Neuronal stem cell (in vitro differentiated cells): Measurements from ENCODE around the gene HOXB4.

Experiments used
- DNase-seq: peaks from one replicate; pipeline ENCODE4 v3.0.0-alpha.2; 2013; ENCODE audit warnings: low spot score
- H2AFZ ChIP-seq: one replicate; pipeline ENCODE4 v1.6.1; 2013; ENCODE audit warnings: mild to moderate bottlenecking, low read length, inconsistent platforms
- H2AK5ac ChIP-seq: 2 replicates; pipeline ENCODE4 v1.6.1; 2013; ENCODE audit warnings: low read depth, mild to moderate bottlenecking, inconsistent platforms, low read length, moderate library complexity, mixed read lengths
- H2BK120ac ChIP-seq: 2 replicates; pipeline ENCODE4 v1.6.1; 2013; ENCODE audit warnings: low read depth, mild to moderate bottlenecking, inconsistent platforms, low read length, moderate library complexity, mixed read lengths
- H2BK12ac ChIP-seq: one replicate; pipeline ENCODE4 v1.6.1; 2013; ENCODE audit warnings: low read length, inconsistent platforms
- H2BK15ac ChIP-seq: 2 replicates; pipeline ENCODE4 v1.6.1; 2013; ENCODE audit warnings: mild to moderate bottlenecking, low read length, inconsistent platforms, mixed read lengths
- H2BK5ac ChIP-seq: one replicate; pipeline ENCODE4 v1.6.1; 2013; ENCODE audit warnings: inconsistent platforms, mild to moderate bottlenecking, low read length, moderate library complexity
- H3K14ac ChIP-seq: one replicate; pipeline ENCODE4 v1.6.1; 2013; ENCODE audit warnings: low read length, inconsistent platforms
- H3K18ac ChIP-seq: 2 replicates; pipeline ENCODE4 v1.6.1; 2013; ENCODE audit warnings: low read length, inconsistent platforms
- H3K23ac ChIP-seq: 2 replicates; pipeline ENCODE4 v1.6.1; 2013; ENCODE audit warnings: low read depth, mild to moderate bottlenecking, mixed read lengths, low read length, inconsistent platforms; ENCODE audit not compliant: poor library complexity
- H3K27ac ChIP-seq: replicated peaks from 3 replicates; pipeline ENCODE4 v1.5.1; 2013; ENCODE audit warnings: low read length, inconsistent platforms
- H3K27me3 ChIP-seq, 3 experiments: 2 replicates each; pipeline ENCODE4 v1.6.1; 2013; ENCODE audit warnings: low read length in 3 of 3, mild to moderate bottlenecking in 2 of 3, inconsistent platforms in 1 of 3, low read depth in 1 of 3, mixed read lengths in 1 of 3, moderate library complexity in 1 of 3; ENCODE audit not compliant: control insufficient read depth in 3 of 3, insufficient read depth in 3 of 3
- H3K36me3 ChIP-seq, 2 donors: replicated peaks in 1 of 2; 2 replicates each; pipeline ENCODE4 v1.6.1; 2013; ENCODE audit warnings: low read length in 2 of 2; ENCODE audit not compliant: control insufficient read depth in 2 of 2, insufficient read depth in 2 of 2
- H3K4ac ChIP-seq: 2 replicates; pipeline ENCODE4 v1.6.1; 2013; ENCODE audit warnings: inconsistent platforms, mild to moderate bottlenecking, low read length, moderate library complexity
- H3K4me1 ChIP-seq, 2 donors: 1 replicate in 1 of 2; 2 replicates in 1 of 2; pipeline ENCODE4 v1.6.1; 2013; ENCODE audit warnings: low read length in 2 of 2, low read depth in 1 of 2; ENCODE audit not compliant: control insufficient read depth in 2 of 2, insufficient read depth in 1 of 2
- H3K4me2 ChIP-seq: one replicate; pipeline ENCODE4 v1.6.1; 2013; ENCODE audit warnings: mild to moderate bottlenecking, low read length, inconsistent platforms; ENCODE audit not compliant: insufficient read depth, poor library complexity, severe bottlenecking
- H3K4me3 ChIP-seq, 2 donors: 2 replicates each; pipeline ENCODE4 v1.5.1; 2013; ENCODE audit warnings: low read length in 2 of 2, mild to moderate bottlenecking in 2 of 2, inconsistent platforms in 1 of 2, moderate library complexity in 1 of 2
- H3K79me1 ChIP-seq: one replicate; pipeline ENCODE4 v1.6.1; 2013; ENCODE audit warnings: low read depth, mild to moderate bottlenecking, inconsistent platforms, low read length, moderate library complexity
- H3K9ac ChIP-seq: one replicate; pipeline ENCODE4 v1.6.1; 2013; ENCODE audit warnings: mild to moderate bottlenecking, low read depth, low read length, inconsistent platforms; ENCODE audit not compliant: poor library complexity
- H3K9me3 ChIP-seq, 2 donors: replicated peaks in 1 of 2; 2 replicates each; pipeline versions ENCODE3 to v1.6.1; 2013; ENCODE audit warnings: low read length in 2 of 2, mild to moderate bottlenecking in 2 of 2, inconsistent platforms in 1 of 2, low read depth in 1 of 2, mixed read lengths in 1 of 2, moderate library complexity in 1 of 2; ENCODE audit not compliant: control insufficient read depth in 2 of 2, insufficient read depth in 1 of 2
- H4K8ac ChIP-seq: one replicate; pipeline ENCODE4 v1.6.1; 2013; ENCODE audit warnings: low read depth, mild to moderate bottlenecking, inconsistent platforms, low read length, moderate library complexity
- H4K91ac ChIP-seq: one replicate; pipeline ENCODE4 v1.6.1; 2013; ENCODE audit warnings: low read length, low read depth, mild to moderate bottlenecking, inconsistent platforms; ENCODE audit not compliant: poor library complexity
- WGBS, 2 donors: extraction: QIAGEN DNeasy Blood & Tissue Kit; methylation state at CpG; one replicate each; pipeline ENCODE4 v1.1.7; 2013; ENCODE audit warnings: missing lambda C conversion rate in 2 of 2, mixed read lengths in 1 of 2; ENCODE audit not compliant: insufficient read length in 2 of 2, insufficient replicate concordance in 1 of 2; ENCODE audit errors: extremely low coverage in 2 of 2; 5-methylcytosine and 5-hydroxymethylcytosine counted together

HOXB4 gene

GRCh38 chr17:48616717-48617470 lies 38.7 kb upstream of the HOXB4 start:
- Histone ChIP-seq H4K8ac (no peak overlapping the region), H3K27me3 (peaks cover 74 to 99% (median 99%) of the 10 kb centered on the region in 3 experiments), H3K4me2 (no peak overlapping the region), H3K4ac (no peak overlapping the region), H2BK5ac (no peak overlapping the region), H3K14ac (no peak overlapping the region), H3K9me3 (peaks cover 0 to 7% of the 10 kb centered on the region in 2 donors), H3K79me1 (no peaks in the 10 kb centered on the region), H3K4me1 (peaks cover 0 to 3% of the 10 kb centered on the region in 2 donors), H3K27ac (no peak overlapping the region), H2BK120ac (no peak overlapping the region), H3K23ac (no peak overlapping the region), H3K9ac (no peak overlapping the region), H2BK15ac (no peak overlapping the region), H2AFZ (no peak overlapping the region), H3K18ac (no peak overlapping the region), H2BK12ac (no peak overlapping the region), H2AK5ac (no peak overlapping the region), H3K36me3 (no peaks in the 10 kb centered on the region), H3K4me3 (no peak overlapping the region), H4K91ac (no peak overlapping the region)
- DNase-seq: no peak
- no CpG with 5 or more reads among the region's 15 CpGs for WGBS, 2 donors

- Histone ChIP-seq H3K4me3 (no peak overlapping the region), H3K36me3 (no peaks in the 10 kb centered on the region), H4K91ac (no peak overlapping the region), H3K4ac (no peak overlapping the region), H3K4me1 (peaks cover 0 to 3% of the 10 kb centered on the region in 2 donors), H4K8ac (no peak overlapping the region), H2BK5ac (no peak overlapping the region), H3K4me2 (no peak overlapping the region), H2BK12ac (no peak overlapping the region), H2BK120ac (no peak overlapping the region), H3K18ac (no peak overlapping the region), H3K79me1 (no peaks in the 10 kb centered on the region), H3K9me3 (peaks cover 0 to 5% of the 10 kb centered on the region in 2 donors), H3K9ac (no peak overlapping the region), H2AFZ (no peak overlapping the region), H2AK5ac (no peak overlapping the region), H3K27me3 (peaks cover 73 to 99% (median 99%) of the 10 kb centered on the region in 3 experiments), H3K23ac (no peak overlapping the region), H3K14ac (no peak overlapping the region), H2BK15ac (no peak overlapping the region), H3K27ac (no peak overlapping the region)
- no peak for DNase-seq
- no CpG with 5 or more reads among the region's 17 CpGs for WGBS, 2 donors
Observed at GRCh38 chr17:48615963-48616716, 38.0 kb upstream of the HOXB4 start.

- no peak within 1 kb of the TSS for H2BK5ac ChIP-seq
- no peak within 1 kb of the TSS for H3K9ac ChIP-seq
- H3K4me1 ChIP-seq: peaks cover 0 to 3% of the 10 kb centered on the region in 2 donors
- H3K9me3 ChIP-seq: peaks cover 0 to 7% of the 10 kb centered on the region in 2 donors
- H2BK15ac ChIP-seq: no peak within 1 kb of the TSS
- no peak within 1 kb of the TSS for H2BK12ac ChIP-seq
- H3K36me3 ChIP-seq: no peaks in the 10 kb centered on the region
- H3K18ac ChIP-seq: peak within 1 kb of the TSS; percentile 38
- H2AK5ac ChIP-seq: no peak within 1 kb of the TSS
- H3K27ac ChIP-seq: no peak within 1 kb of the TSS
- H3K4me3 ChIP-seq: no peak within 1 kb of the TSS
- no peak within 1 kb of the TSS for H3K4ac ChIP-seq
- H2BK120ac ChIP-seq: no peak within 1 kb of the TSS
- WGBS, 2 donors: no CpG with 5 or more reads among the region's 41 CpGs
- H3K14ac ChIP-seq: no peak within 1 kb of the TSS
- H3K27me3 ChIP-seq: peaks cover 75 to 99% (median 99%) of the 10 kb centered on the region in 3 experiments
- H4K8ac ChIP-seq: no peak within 1 kb of the TSS
- no peak for DNase-seq
- no peak within 1 kb of the TSS for H3K23ac ChIP-seq
- no peak within 1 kb of the TSS for H3K4me2 ChIP-seq
- peak within 1 kb of the TSS; percentile 75 for H2AFZ ChIP-seq
- no peak within 1 kb of the TSS for H4K91ac ChIP-seq
- H3K79me1 ChIP-seq: no peaks in the 10 kb centered on the region
Observed at GRCh38 chr17:48615047-48615962, 37.2 kb upstream of the HOXB4 start, which contains the start of gene HOXB8. Gene HOXB8 (minus strand): TSS chr17:48615292. CDS start chr17:48614704, 588 bp downstream.
